Measurements from ENCODE around the gene MAT2A.
"Not testable (repeated sequence)": the region's sequence is repeated elsewhere in the genome, so short reads cannot be mapped to it uniquely, and the experiment has no call there.

Gene MAT2A

GRCh38 chr2:85534099-85534498 lies 4.9 kb upstream of the MAT2A start:
- Mint-ChIP-seq H3K27me3 (ENCODE audit: low read depth) (peaks cover 13% of the 10 kb centered on the region), H3K4me3 (no peak overlapping the region), H3K36me3 (ENCODE audit: low read depth) (peaks cover 3% of the 10 kb centered on the region), H3K27ac (no peak overlapping the region), H3K4me1 (ENCODE audit: low read depth) (peaks cover 16% of the 10 kb centered on the region), H3K9me3 (no peaks in the 10 kb centered on the region)
- DNase-seq (ENCODE audit: low spot score) = no peak

GRCh38 chr2:85534881-85535280 lies 4.1 kb upstream of the MAT2A start:
- Mint-ChIP-seq H3K27me3 (ENCODE audit: low read depth) (peaks cover 7% of the 10 kb centered on the region), H3K9me3 (no peaks in the 10 kb centered on the region), H3K27ac (no peak overlapping the region), H3K4me3 (no peak overlapping the region), H3K4me1 (ENCODE audit: low read depth) (peaks cover 16% of the 10 kb centered on the region), H3K36me3 (ENCODE audit: low read depth) (peaks cover 6% of the 10 kb centered on the region)
- no peak for DNase-seq (ENCODE audit: low spot score)

GRCh38 chr2:85536479-85536878 lies 2.5 kb upstream of the MAT2A start:
- no peak for DNase-seq (ENCODE audit: low spot score)
- H3K4me1 Mint-ChIP-seq (ENCODE audit: low read depth) = peaks cover 26% of the 10 kb centered on the region
- no peak overlapping the region for H3K4me3 Mint-ChIP-seq
- no peak overlapping the region for H3K27ac Mint-ChIP-seq
- no peaks in the 10 kb centered on the region for H3K9me3 Mint-ChIP-seq
- peaks cover 22% of the 10 kb centered on the region for H3K36me3 Mint-ChIP-seq (ENCODE audit: low read depth)
- H3K27me3 Mint-ChIP-seq (ENCODE audit: low read depth) = peaks cover 3% of the 10 kb centered on the region

- Mint-ChIP-seq H3K27ac (peak overlapping the region; percentile 97), H3K36me3 (ENCODE audit: low read depth) (peaks cover 35% of the 10 kb centered on the region), H3K4me3 (peak overlapping the region; percentile 94), H3K27me3 (ENCODE audit: low read depth) (no peaks in the 10 kb centered on the region), H3K9me3 (no peaks in the 10 kb centered on the region), H3K4me1 (ENCODE audit: low read depth) (peaks cover 36% of the 10 kb centered on the region)
- DNase-seq (ENCODE audit: low spot score) = peak; percentile 17
Measured at GRCh38 chr2:85537600-85538506, 1.1 kb upstream of the MAT2A start.

- peak overlapping the region; percentile 97 for H3K27ac Mint-ChIP-seq
- H3K4me3 Mint-ChIP-seq = peak overlapping the region; percentile 96
- H3K27me3 Mint-ChIP-seq (ENCODE audit: low read depth) = no peaks in the 10 kb centered on the region
- H3K36me3 Mint-ChIP-seq (ENCODE audit: low read depth) = peaks cover 50% of the 10 kb centered on the region
- peak; percentile 78 for DNase-seq (ENCODE audit: low spot score)
- H3K9me3 Mint-ChIP-seq = no peaks in the 10 kb centered on the region
- H3K4me1 Mint-ChIP-seq (ENCODE audit: low read depth) = peaks cover 48% of the 10 kb centered on the region
Measured at GRCh38 chr2:85539361-85540132, 579 bp downstream of the MAT2A start.

GRCh38 chr2:85540133-85540648 lies 1.2 kb downstream of the MAT2A start:
- DNase-seq (ENCODE audit: low spot score) = no peak
- Mint-ChIP-seq H3K4me1 (ENCODE audit: low read depth) (peaks cover 48% of the 10 kb centered on the region), H3K27me3 (ENCODE audit: low read depth) (no peaks in the 10 kb centered on the region), H3K9me3 (no peaks in the 10 kb centered on the region), H3K27ac (peak overlapping the region; percentile 97), H3K36me3 (ENCODE audit: low read depth) (peaks cover 56% of the 10 kb centered on the region), H3K4me3 (peak overlapping the region; percentile 96)

- peak overlapping the region; percentile 96 for H3K4me3 Mint-ChIP-seq
- H3K9me3 Mint-ChIP-seq = no peaks in the 10 kb centered on the region
- H3K36me3 Mint-ChIP-seq (ENCODE audit: low read depth) = peaks cover 59% of the 10 kb centered on the region
- H3K27me3 Mint-ChIP-seq (ENCODE audit: low read depth) = no peaks in the 10 kb centered on the region
- peaks cover 46% of the 10 kb centered on the region for H3K4me1 Mint-ChIP-seq (ENCODE audit: low read depth)
- no peak for DNase-seq (ENCODE audit: low spot score)
- H3K27ac Mint-ChIP-seq = no peak overlapping the region
Measured at GRCh38 chr2:85541262-85541661, 2.3 kb downstream of the MAT2A start.

- Mint-ChIP-seq H3K27me3 (ENCODE audit: low read depth) (no peaks in the 10 kb centered on the region), H3K9me3 (no peaks in the 10 kb centered on the region), H3K27ac (no peak overlapping the region), H3K36me3 (ENCODE audit: low read depth) (peaks cover 62% of the 10 kb centered on the region), H3K4me1 (ENCODE audit: low read depth) (peaks cover 42% of the 10 kb centered on the region), H3K4me3 (peak overlapping the region; percentile 96)
- no peak for DNase-seq (ENCODE audit: low spot score)
Measured at GRCh38 chr2:85541753-85542457, 2.9 kb downstream of the MAT2A start.

- Mint-ChIP-seq H3K4me3 (peak overlapping the region; percentile 37), H3K27ac (peak overlapping the region; percentile 7), H3K27me3 (ENCODE audit: low read depth) (no peaks in the 10 kb centered on the region), H3K4me1 (ENCODE audit: low read depth) (peaks cover 36% of the 10 kb centered on the region), H3K9me3 (no peaks in the 10 kb centered on the region), H3K36me3 (ENCODE audit: low read depth) (peaks cover 64% of the 10 kb centered on the region)
- no peak for DNase-seq (ENCODE audit: low spot score)
Measured at GRCh38 chr2:85542777-85543176, 3.8 kb downstream of the MAT2A start.

- Mint-ChIP-seq H3K36me3 (ENCODE audit: low read depth) (peaks cover 67% of the 10 kb centered on the region), H3K4me1 (ENCODE audit: low read depth) (peaks cover 37% of the 10 kb centered on the region)
- DNase-seq (ENCODE audit: low spot score); H3K27me3 Mint-ChIP-seq (ENCODE audit: low read depth); H3K27ac Mint-ChIP-seq; H3K4me3 Mint-ChIP-seq; H3K9me3 Mint-ChIP-seq: not testable (repeated sequence)
Measured at GRCh38 chr2:85544254-85544691, 5.3 kb downstream of the MAT2A start.

GRCh38 chr2:85544915-85545779 lies 6.2 kb downstream of the MAT2A start:
- Mint-ChIP-seq H3K4me1 (ENCODE audit: low read depth) (peaks cover 36% of the 10 kb centered on the region), H3K36me3 (ENCODE audit: low read depth) (peaks cover 66% of the 10 kb centered on the region)
- not testable (repeated sequence) for H3K9me3 Mint-ChIP-seq; H3K4me3 Mint-ChIP-seq; H3K27me3 Mint-ChIP-seq (ENCODE audit: low read depth); DNase-seq (ENCODE audit: low spot score); H3K27ac Mint-ChIP-seq

GRCh38 chr2:85545780-85546240 lies 6.8 kb downstream of the MAT2A start:
- no peaks in the 10 kb centered on the region for H3K27me3 Mint-ChIP-seq (ENCODE audit: low read depth)
- H3K4me1 Mint-ChIP-seq (ENCODE audit: low read depth) = peaks cover 31% of the 10 kb centered on the region
- no peak overlapping the region for H3K4me3 Mint-ChIP-seq
- H3K36me3 Mint-ChIP-seq (ENCODE audit: low read depth) = peaks cover 62% of the 10 kb centered on the region
- H3K9me3 Mint-ChIP-seq = no peaks in the 10 kb centered on the region
- H3K27ac Mint-ChIP-seq = no peak overlapping the region
- no peak for DNase-seq (ENCODE audit: low spot score)
